Mammary epithelial cell (primary cell): Measurements from ENCODE around the gene GGT5.
"Not testable (repeated sequence)": the region's sequence is repeated elsewhere in the genome, so short reads cannot be mapped to it uniquely, and the experiment has no call there.

Source experiments
- CTCF ChIP-seq, 2 donors: IDR thresholded peaks in 1 of 2; conservative IDR thresholded peaks in 1 of 2; 2 replicates each; pipeline ENCODE4 v1.5.1; 2011 to 2012; ENCODE audit warnings: inconsistent platforms in 2 of 2, low read length in 2 of 2, mild to moderate bottlenecking in 2 of 2, control low read depth in 1 of 2, low read depth in 1 of 2; ENCODE audit not compliant: insufficient read depth in 1 of 2; ENCODE audit errors: extremely low read depth in 1 of 2
- EZH2 ChIP-seq: IDR thresholded peaks from 2 replicates; pipeline ENCODE4 v1.6.1; 2012; ENCODE audit warnings: low read length, inconsistent platforms, borderline replicate concordance

DNA sequence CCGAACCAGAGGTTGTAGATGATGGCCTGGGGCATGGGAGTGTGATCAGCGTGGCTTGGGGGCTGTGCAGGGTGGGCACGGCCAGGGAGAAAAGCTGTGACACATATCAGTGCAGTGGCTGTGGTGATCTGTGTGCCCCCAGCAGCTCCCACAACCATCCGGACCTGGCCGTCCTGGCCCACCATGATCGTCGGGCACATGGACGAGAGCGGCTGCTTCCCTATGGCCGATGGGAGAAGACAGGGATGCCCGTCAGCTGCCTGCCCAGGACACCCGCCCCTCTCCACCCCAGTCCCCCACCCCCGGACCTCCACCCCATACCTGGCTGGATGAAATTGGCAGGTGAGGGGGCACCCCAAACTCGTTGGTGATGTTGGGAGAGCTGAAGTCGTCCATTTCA is 3.7 kb upstream of the GGT5 start:
- TF ChIP-seq CTCF (conservative IDR thresholded peaks at IDR 0.05 in 1 of 2, IDR thresholded peaks at IDR 0.05 in 1 of 2; ENCODE audit: extremely low read depth in 1 of 2, insufficient read depth in 1 of 2, low read depth in 1 of 2, low read length in 2 of 2); EZH2: not testable (repeated sequence)
